NCI-H82 (cell line): ENCODE data around the gene CLDN9.

Experiments
- DNase-seq: peaks from one replicate; lab custom pipeline; 2025; lab: John Stamatoyannopoulos, UW

The CLDN9 gene

DNA sequence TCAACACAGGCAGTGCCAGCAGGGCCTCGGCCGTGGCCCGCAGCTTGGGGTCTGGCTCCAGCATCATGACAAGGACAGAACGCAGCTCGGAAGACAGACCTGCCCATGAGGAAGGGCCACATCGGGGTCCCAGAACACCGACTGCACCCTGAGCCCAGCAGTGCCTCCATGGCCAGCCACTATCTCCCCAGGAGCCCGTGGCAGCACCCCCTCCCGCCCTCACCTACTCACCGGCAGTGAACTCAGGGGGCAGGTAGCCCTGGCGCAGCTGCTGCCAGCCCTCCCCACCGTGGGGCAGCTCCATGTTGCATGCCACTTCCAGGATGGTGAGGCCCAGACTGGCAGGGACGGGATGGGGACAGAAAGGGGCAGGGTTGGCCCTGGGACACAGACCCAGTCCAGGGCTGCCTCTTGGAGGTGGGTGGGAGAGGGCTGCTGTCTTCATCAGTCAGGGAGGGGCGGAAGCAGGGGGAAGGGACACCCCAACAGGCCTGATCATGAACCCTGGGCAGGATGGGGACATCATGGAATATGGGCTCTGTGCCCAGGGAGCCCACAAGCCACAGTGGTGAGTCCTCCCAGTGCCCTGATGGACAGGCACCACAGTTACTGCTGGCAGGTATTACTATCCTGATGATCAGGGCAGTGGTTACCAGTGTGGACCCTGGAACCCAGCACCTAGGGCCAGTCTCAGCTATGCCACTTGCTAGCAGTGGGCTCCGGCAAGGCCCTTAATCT is 38.2 kb upstream of the CLDN9 start:
- no peak for DNase-seq

DNA sequence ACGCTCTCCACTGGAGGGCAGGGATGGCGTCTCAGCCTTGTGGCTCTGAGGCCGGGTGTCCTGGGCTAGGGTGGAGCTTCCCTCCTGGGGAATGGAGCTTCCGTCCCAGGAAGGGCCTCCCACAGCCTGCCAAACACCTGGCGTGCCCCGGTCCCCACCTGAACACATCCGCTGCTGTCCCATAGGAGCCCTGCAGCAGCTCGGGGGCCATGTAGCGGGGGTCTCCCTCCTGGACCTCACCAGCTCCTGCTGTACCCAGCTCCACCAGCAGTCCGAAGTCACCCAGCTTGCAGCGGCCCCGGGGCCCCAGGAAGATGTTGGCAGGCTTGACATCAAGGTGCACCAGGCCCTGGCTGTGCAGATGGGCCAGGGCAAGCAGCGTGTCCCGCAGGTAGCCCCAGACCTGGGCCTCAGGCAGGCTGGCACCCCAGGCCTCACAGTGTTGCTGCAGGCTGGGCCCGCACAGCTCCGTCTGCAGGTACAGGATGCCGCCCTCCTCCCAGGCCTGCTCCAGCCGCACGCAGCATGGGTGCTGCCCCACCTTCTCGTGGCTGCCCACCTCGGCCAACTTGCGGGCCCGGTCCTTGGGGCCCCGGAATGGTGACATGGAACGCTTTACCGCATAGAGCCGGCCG is 37.4 kb upstream of the CLDN9 start:
- DNase-seq = no peak

- DNase-seq = no peak
Measured at GRCh38 chr16:2976201-2976600, 36.5 kb upstream of the CLDN9 start.

GRCh38 chr16:2976673-2977072 is 36.0 kb upstream of the CLDN9 start:
- no peak for DNase-seq

GRCh38 chr16:2977440-2977839 is 35.3 kb upstream of the CLDN9 start:
- DNase-seq = no peak

- DNase-seq = peak; percentile 55
Measured at GRCh38 chr16:2979669-2980226, 33.0 kb upstream of the CLDN9 start.

DNA sequence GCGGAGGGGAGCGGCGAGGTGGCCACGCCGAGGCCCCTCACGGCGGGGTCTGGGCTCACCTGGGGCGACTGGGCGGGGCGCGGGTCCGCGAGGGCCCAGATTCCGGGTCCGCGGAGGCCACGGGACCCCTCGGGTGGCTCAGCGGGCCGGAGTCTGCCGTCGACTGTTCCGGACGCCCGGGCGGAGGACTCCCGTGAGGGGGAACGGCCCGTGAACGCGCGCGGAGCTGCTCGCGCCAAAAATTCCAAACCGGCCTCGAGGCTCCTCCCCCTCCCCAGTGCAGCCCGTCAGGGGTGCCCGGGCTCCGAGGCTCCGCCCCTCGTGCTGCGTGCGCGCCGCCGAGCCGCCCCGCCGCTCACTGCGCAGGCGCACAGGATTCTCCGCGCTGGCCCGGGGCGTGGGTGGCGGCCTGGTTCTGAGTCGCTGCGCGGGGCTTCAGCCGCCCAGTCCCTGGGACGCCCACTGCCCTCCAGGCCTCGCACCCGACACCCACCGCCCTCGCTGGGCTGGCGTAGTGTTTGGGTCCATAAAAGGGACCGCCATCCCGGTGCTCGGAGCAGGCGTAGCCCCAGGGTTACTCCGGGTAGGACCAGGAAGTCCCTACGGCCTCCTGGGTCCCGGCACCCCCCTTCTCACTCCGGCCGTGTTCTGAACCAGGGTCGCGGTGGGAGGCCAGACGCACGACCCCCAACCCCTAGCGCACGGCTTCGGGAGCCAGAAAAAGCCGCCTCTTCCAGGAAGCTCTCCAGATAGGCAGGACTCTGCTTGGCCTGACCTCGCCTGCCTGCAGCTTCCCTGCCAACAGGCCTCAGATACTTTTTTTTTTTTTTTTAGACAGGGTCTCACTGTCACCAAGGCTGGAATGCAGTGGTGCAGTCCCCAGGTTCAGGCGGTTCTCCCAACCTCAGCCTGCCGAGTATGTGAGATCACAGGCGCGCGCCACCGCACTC is 32.2 kb upstream of the CLDN9 start, which contains the start of gene PKMYT1:
TSS of gene PKMYT1 (minus strand) at position 220 of the 950 bp plus-strand sequence. CDS start 789 bp downstream, outside the sequence.
- peak; percentile 94 for DNase-seq

GRCh38 chr16:2981177-2981898 is 31.4 kb upstream of the CLDN9 start:
- DNase-seq = peak; percentile 99

DNA sequence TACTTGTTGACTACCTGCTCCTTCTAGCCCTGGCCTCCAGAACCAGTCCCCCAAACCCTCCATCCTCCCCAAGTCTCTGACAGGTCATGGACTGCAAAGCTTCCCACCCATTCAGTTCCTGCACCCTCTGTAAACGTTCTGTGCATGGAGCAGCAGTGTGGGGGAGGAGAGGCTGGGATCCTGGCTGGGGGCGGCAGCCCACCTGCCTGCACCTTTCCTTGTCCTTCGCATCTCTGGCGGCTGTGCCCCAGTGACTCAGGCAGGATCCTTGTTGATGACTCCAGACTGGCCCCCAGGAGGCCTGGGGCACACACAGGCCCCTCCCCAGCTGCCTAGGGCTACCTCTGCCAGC is 30.8 kb upstream of the CLDN9 start:
- DNase-seq = peak; percentile 87

DNA sequence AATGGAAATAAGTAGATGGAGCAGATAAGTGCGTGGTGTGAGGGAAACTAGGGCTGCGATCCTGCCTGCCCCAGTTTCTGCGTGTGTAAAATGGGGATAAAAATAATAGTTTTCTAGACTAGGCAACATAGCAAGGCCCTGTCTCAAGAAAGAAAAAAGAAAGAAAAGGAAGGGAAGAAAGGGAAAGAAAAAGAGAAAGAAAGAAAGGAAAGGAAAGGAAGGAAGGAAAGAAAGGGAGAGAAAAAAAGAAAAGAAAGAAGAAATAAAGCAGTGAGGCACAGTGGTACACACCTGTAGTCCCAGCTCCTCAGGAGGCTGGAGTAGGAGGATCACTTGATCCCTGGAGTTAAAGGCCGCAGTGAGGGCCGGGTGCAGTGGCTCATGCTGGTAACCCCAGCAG is 30.3 kb upstream of the CLDN9 start:
- DNase-seq = no peak

DNA sequence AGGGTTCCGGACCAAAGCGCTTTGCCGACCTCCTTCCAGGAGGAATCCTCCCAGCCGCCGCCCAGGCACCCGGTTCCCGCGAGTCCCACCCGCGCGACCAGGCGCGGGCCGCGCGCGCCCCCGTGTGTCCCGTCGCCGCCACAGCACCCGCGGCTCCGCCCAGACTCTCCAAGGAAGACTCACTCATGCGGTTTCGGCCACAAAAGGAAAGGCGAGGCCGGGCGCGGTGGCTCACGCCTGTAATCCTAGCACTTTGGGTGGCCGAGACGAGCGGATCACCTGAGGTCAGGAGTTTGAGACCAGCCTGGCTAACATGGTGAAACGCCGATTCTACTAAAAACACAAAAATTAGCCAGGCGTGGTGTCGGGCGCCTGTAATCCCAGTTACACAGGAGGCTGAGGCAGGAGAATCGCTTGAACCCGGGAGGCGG is 29.0 kb upstream of the CLDN9 start:
- DNase-seq = peak; percentile 84

DNA sequence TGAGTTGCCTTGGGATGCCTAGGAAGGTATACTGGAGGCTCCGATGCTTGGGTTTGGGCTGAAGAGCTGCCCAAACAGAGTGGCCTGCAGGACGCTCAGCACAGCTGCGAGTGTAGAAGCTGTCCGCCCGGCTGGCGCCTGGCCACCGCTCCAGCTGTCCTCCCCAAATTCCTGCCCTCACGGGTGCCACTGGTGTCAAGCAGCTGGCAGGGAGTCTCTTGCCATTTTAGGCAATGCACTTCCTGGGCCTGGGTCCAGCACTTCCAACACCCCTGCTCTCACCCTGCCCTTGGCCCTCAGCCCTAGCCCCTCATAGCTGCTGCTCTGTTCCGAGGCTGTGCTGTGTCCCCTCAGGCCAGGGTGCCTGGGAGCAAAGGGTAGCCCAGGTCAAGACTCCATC is 27.3 kb upstream of the CLDN9 start:
- no peak for DNase-seq

- peak; percentile 22 for DNase-seq
Measured at GRCh38 chr16:2985893-2986355, 26.8 kb upstream of the CLDN9 start.

DNA sequence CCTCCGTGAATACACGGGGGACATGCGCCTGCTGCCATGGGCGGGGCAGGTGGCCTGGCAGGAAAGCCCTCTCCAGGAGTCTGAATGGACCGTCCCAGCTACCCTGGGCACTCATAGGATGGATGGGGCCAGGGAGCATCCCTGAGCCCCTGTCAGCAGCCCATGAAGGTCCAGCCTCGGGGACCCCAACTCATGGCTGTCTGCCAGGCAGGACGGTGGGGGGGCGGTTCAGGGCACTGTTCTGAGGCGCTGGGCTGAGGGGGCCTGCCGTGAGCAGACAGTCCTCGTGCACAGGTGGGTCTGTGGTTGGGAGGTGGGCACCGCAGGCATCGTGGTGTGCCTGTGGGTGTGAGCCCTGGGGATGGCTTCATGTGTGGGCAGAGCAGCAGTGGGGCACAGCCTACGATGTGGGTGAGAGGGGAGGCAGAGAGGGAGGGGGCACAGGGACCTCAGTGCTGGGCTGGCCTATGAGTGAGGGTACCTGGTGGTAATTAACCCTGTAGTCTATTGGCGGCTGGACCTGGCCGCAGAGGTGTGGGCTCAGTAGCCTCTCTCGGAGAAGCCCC is 26.0 kb upstream of the CLDN9 start:
- no peak for DNase-seq

DNA sequence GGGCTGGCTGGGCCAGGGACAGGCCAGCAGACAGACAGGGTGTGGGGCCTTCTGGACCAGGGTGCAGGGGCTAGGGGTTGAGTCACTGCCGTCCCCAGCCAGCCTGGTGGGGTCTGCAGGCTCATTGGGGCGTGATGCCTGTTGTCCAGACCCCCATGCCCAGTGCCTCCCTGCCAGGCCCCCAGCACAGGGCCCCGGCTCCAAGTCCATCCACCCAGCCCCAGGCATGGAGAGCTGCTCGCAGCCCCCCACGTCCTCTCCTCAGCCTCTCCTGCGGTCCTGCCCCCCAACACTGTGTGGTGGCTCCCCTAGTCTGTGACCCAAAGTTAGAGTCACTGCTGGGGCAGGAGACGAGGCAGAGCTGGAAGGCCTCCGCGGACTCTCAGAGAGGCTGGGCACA is 25.4 kb upstream of the CLDN9 start:
- DNase-seq = no peak

- peak; percentile 66 for DNase-seq
Measured at GRCh38 chr16:2987833-2988232, 24.9 kb upstream of the CLDN9 start.

- DNase-seq = no peak
Measured at GRCh38 chr16:2988590-2989099, 24.1 kb upstream of the CLDN9 start.

GRCh38 chr16:2990891-2991290 is 21.8 kb upstream of the CLDN9 start:
- DNase-seq = no peak

DNA sequence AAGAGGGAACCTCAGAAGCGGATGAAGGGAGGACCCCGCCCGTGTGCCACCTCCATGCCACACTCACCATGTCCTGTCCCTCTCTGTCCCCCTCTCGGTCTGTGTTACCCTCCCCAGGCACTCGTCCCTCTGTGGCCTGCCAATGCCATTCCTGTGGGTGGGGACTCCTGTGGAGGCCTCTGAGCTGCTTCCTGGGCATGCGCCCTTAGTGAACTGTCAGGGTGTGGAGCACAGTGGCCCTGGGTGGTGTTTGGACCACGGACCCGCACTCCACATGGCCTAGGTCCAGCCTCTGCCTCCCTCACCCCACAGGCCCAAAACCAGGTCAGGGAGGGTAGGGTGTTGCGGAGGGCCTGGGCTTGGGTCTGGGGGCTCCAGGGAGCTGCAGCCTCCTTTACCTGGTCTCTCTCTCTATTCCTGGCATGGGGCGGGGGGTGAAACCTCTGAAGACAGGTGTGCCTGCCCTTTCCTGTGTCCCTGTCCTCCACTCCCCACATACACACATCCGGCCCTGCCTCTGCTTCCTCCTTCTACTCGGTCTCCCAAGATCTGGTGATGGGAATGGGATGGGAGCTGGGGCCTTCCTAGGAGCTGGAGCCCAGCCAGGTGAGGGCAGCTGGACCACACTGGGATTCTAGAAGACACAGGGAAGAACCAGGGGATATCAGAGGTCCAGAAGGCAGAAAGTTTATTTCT is 21.0 kb upstream of the CLDN9 start:
- DNase-seq = no peak

GRCh38 chr16:2992383-2993081 is 20.2 kb upstream of the CLDN9 start:
- no peak for DNase-seq
